HEK293 (cell line): ENCODE data around the gene EFCAB10.

Experiments
- GLIS2 ChIP-seq: fragments of 450-650 bp; formaldehyde crosslinking; IDR thresholded peaks from 2 replicates; pipeline ENCODE4 v1.5.1; 2016; ENCODE audit warnings: missing biosample characterization, missing genetic modification characterization
- TCF7L2 ChIP-seq: IDR thresholded peaks from 2 replicates; pipeline ENCODE4 v1.6.1; 2011; ENCODE audit warnings: low read depth, mild to moderate bottlenecking, inconsistent platforms, low read length, moderate library complexity, borderline replicate concordance
- ZNF121 ChIP-seq: fragments of 450-650 bp; formaldehyde crosslinking; IDR thresholded peaks from 2 replicates; pipeline ENCODE4 v1.5.1; 2016; ENCODE audit warnings: missing biosample characterization, missing genetic modification characterization
- ZNF24 ChIP-seq: fragments of 450-650 bp; formaldehyde crosslinking; IDR thresholded peaks from 2 replicates; pipeline ENCODE4 v1.5.1; 2016; ENCODE audit warnings: missing biosample characterization, missing genetic modification characterization
- ZNF544 ChIP-seq: fragments of 450-650 bp; formaldehyde crosslinking; IDR thresholded peaks from 2 replicates; pipeline ENCODE4 v1.5.0; 2017; ENCODE audit warnings: missing biosample characterization, missing genetic modification characterization
- ZNF600 ChIP-seq: fragments of 450-650 bp; formaldehyde crosslinking; IDR thresholded peaks from 2 replicates; pipeline ENCODE4 v1.5.1; 2016; ENCODE audit warnings: missing biosample characterization, missing genetic modification characterization
- ZNF658 ChIP-seq: fragments of 450-650 bp; formaldehyde crosslinking; IDR thresholded peaks from 2 replicates; pipeline ENCODE4; 2016; ENCODE audit warnings: missing biosample characterization, missing genetic modification characterization
- ZNF776 ChIP-seq: fragments of 450-650 bp; formaldehyde crosslinking; IDR thresholded peaks from 2 replicates; pipeline ENCODE4 v1.5.0; 2017; ENCODE audit warnings: missing biosample characterization, missing genetic modification characterization, borderline replicate concordance
- TF ChIP-seq, protein P1 (sequence below): fragments of 450-650 bp; formaldehyde crosslinking; IDR thresholded peaks from 2 replicates; pipeline ENCODE4 v1.5.1; 2016; ENCODE audit warnings: missing biosample characterization, missing genetic modification characterization
- TF ChIP-seq, protein P2 (sequence below): fragments of 450-650 bp; formaldehyde crosslinking; IDR thresholded peaks from 2 replicates; pipeline ENCODE4 v1.5.1; 2016; ENCODE audit warnings: missing biosample characterization, missing genetic modification characterization

DNA sequence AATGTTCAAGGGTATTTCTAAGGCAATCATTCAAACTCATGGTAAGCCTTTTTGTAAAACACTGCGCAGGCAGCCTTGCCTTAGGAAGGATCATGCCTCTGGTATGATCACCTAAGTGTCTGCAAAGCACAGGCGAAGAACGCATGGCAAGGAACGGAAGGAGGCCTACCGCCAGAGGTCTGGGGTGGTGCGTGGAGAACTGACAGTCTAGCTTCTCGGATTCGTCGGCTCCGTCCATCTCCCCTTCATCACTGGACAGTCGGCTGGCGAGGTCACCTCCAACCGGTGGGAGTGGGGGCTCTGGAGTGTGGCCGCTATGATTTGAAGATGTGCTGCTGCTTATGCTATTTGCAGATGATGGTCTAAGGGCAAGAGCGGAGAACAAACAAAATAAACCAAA, 42.6 kb upstream of the EFCAB10 start:
- no peak for TF ChIP-seq GLIS2
- TF ChIP-seq, protein P1, sequence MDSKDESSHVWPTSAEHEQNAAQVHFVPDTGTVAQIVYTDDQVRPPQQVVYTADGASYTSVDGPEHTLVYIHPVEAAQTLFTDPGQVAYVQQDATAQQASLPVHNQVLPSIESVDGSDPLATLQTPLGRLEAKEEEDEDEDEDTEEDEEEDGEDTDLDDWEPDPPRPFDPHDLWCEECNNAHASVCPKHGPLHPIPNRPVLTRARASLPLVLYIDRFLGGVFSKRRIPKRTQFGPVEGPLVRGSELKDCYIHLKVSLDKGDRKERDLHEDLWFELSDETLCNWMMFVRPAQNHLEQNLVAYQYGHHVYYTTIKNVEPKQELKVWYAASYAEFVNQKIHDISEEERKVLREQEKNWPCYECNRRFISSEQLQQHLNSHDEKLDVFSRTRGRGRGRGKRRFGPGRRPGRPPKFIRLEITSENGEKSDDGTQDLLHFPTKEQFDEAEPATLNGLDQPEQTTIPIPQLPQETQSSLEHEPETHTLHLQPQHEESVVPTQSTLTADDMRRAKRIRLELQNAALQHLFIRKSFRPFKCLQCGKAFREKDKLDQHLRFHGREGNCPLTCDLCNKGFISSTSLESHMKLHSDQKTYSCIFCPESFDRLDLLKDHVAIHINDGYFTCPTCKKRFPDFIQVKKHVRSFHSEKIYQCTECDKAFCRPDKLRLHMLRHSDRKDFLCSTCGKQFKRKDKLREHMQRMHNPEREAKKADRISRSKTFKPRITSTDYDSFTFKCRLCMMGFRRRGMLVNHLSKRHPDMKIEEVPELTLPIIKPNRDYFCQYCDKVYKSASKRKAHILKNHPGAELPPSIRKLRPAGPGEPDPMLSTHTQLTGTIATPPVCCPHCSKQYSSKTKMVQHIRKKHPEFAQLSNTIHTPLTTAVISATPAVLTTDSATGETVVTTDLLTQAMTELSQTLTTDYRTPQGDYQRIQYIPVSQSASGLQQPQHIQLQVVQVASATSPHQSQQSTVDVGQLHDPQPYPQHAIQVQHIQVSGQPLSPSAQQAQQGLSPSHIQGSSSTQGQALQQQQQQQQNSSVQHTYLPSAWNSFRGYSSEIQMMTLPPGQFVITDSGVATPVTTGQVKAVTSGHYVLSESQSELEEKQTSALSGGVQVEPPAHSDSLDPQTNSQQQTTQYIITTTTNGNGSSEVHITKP, result no peak
- no peak for TF ChIP-seq ZNF121 (tag by site-specific recombination)
- TF ChIP-seq ZNF658 (tag by site-specific recombination), result no peak
- TF ChIP-seq, protein P2, sequence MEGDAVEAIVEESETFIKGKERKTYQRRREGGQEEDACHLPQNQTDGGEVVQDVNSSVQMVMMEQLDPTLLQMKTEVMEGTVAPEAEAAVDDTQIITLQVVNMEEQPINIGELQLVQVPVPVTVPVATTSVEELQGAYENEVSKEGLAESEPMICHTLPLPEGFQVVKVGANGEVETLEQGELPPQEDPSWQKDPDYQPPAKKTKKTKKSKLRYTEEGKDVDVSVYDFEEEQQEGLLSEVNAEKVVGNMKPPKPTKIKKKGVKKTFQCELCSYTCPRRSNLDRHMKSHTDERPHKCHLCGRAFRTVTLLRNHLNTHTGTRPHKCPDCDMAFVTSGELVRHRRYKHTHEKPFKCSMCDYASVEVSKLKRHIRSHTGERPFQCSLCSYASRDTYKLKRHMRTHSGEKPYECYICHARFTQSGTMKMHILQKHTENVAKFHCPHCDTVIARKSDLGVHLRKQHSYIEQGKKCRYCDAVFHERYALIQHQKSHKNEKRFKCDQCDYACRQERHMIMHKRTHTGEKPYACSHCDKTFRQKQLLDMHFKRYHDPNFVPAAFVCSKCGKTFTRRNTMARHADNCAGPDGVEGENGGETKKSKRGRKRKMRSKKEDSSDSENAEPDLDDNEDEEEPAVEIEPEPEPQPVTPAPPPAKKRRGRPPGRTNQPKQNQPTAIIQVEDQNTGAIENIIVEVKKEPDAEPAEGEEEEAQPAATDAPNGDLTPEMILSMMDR (tag by site-specific recombination), result no peak
- TF ChIP-seq ZNF544 (tag by site-specific recombination), result no peak
- TF ChIP-seq TCF7L2, result no peak
- TF ChIP-seq ZNF776 (tag by site-specific recombination), result no peak
- no peak for TF ChIP-seq ZNF24 (tag by site-specific recombination)
- TF ChIP-seq ZNF600, result no peak
